Measurements from ENCODE around the gene C3orf18. TPM values are rescaled to one million over a fixed set of nuclear protein-coding genes. Genes with fewer than 3 reads are reported as not detected.
A peak's percentile ranks its signal among the peaks of the same experiment; 100 is the strongest.

Gene C3orf18
- total and polyA plus RNA-seq, 9 of the 15 experiments (the other 6 are each of a cell fraction or from before 2014, with no cell fraction given), result 0.01 to 2.3 (median 0.94) TPM

- TF ChIP-seq ZNF586 (CRISPR knock-in tag; conservative IDR thresholded peaks at IDR 0.05) (0 out of 2 replicates have a peak, but pooled peaks have one; percentile 44), ZNF263 (CRISPR knock-in tag; IDR thresholded peaks at IDR 0.05; ENCODE audit: borderline replicate concordance) (no peak), ZBTB17 (CRISPR knock-in tag; IDR thresholded peaks at IDR 0.05) (peak; percentile 78; the same call in 1 of the 2 replicates), CBX5 (IDR thresholded peaks at IDR 0.05; ENCODE audit: borderline replicate concordance, low read depth) (no peak), POU5F1 (IDR thresholded peaks at IDR 0.05; ENCODE audit: borderline replicate concordance, low read depth, low read length, partially characterized antibody) (no peak), ZBTB33 (CRISPR knock-in tag; IDR thresholded peaks at IDR 0.05) (peak; percentile 96), POLR2B (IDR thresholded peaks at IDR 0.05; ENCODE audit: low read depth, partially characterized antibody) (peak; percentile 73), KLF10 (CRISPR knock-in tag; IDR thresholded peaks at IDR 0.05) (peak; percentile 70; the same call in 1 of the 2 replicates), ARNT (IDR thresholded peaks at IDR 0.05) (no peak), COPS2 (conservative IDR thresholded peaks at IDR 0.05) (no peak), CLOCK (CRISPR knock-in tag; IDR thresholded peaks at IDR 0.05; ENCODE audit: borderline replicate concordance) (no peak)
- TF ChIP-seq, protein P1, sequence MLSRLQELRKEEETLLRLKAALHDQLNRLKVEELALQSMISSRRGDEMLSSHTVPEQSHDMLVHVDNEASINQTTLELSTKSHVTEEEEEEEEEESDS (CRISPR knock-in tag; IDR thresholded peaks at IDR 0.05), result no peak
- TF ChIP-seq, protein P2, sequence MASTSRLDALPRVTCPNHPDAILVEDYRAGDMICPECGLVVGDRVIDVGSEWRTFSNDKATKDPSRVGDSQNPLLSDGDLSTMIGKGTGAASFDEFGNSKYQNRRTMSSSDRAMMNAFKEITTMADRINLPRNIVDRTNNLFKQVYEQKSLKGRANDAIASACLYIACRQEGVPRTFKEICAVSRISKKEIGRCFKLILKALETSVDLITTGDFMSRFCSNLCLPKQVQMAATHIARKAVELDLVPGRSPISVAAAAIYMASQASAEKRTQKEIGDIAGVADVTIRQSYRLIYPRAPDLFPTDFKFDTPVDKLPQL (IDR thresholded peaks at IDR 0.05; ENCODE audit: extremely low read depth, insufficient read length), result no peak
- TF ChIP-seq, protein P3, sequence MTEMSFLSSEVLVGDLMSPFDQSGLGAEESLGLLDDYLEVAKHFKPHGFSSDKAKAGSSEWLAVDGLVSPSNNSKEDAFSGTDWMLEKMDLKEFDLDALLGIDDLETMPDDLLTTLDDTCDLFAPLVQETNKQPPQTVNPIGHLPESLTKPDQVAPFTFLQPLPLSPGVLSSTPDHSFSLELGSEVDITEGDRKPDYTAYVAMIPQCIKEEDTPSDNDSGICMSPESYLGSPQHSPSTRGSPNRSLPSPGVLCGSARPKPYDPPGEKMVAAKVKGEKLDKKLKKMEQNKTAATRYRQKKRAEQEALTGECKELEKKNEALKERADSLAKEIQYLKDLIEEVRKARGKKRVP (CRISPR knock-in tag; IDR thresholded peaks at IDR 0.05), result peak; percentile 59; the same call in 1 of the 2 replicates
- TF ChIP-seq, protein P4, sequence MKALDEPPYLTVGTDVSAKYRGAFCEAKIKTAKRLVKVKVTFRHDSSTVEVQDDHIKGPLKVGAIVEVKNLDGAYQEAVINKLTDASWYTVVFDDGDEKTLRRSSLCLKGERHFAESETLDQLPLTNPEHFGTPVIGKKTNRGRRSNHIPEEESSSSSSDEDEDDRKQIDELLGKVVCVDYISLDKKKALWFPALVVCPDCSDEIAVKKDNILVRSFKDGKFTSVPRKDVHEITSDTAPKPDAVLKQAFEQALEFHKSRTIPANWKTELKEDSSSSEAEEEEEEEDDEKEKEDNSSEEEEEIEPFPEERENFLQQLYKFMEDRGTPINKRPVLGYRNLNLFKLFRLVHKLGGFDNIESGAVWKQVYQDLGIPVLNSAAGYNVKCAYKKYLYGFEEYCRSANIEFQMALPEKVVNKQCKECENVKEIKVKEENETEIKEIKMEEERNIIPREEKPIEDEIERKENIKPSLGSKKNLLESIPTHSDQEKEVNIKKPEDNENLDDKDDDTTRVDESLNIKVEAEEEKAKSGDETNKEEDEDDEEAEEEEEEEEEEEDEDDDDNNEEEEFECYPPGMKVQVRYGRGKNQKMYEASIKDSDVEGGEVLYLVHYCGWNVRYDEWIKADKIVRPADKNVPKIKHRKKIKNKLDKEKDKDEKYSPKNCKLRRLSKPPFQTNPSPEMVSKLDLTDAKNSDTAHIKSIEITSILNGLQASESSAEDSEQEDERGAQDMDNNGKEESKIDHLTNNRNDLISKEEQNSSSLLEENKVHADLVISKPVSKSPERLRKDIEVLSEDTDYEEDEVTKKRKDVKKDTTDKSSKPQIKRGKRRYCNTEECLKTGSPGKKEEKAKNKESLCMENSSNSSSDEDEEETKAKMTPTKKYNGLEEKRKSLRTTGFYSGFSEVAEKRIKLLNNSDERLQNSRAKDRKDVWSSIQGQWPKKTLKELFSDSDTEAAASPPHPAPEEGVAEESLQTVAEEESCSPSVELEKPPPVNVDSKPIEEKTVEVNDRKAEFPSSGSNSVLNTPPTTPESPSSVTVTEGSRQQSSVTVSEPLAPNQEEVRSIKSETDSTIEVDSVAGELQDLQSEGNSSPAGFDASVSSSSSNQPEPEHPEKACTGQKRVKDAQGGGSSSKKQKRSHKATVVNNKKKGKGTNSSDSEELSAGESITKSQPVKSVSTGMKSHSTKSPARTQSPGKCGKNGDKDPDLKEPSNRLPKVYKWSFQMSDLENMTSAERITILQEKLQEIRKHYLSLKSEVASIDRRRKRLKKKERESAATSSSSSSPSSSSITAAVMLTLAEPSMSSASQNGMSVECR (CRISPR knock-in tag; IDR thresholded peaks at IDR 0.05), result no peak
Measured at GRCh38 chr3:50604628-50605588, 37.4 kb upstream of the C3orf18 start (continued).
